ENCODE data around the gene FAM107B.

FAM107B gene

GRCh38 chr10:14474656-14475055 is 300.0 kb downstream of the FAM107B start:
- no peaks in the 10 kb centered on the region for H3K36me3 ChIP-seq (ENCODE audit: control insufficient read depth in 2 of 2, insufficient read depth in 1 of 2, low read length in 2 of 2)
- H3K4me3 ChIP-seq (ENCODE audit: low read depth, low read length) = no peak overlapping the region
- H3K4me1 ChIP-seq (ENCODE audit: control insufficient read depth, insufficient read depth, low read length) = no peaks in the 10 kb centered on the region
- CTCF ChIA-PET = no interaction called here
- POLR2A ChIA-PET = no interaction called here
- H3K9me3 ChIP-seq (ENCODE audit: control insufficient read depth, insufficient read depth, low read depth, low read length) = no peaks in the 10 kb centered on the region
- H3K27ac ChIP-seq (ENCODE audit: extremely low read depth, low read depth, low read length) = no peak overlapping the region
- TF ChIP-seq ZNF324 (tag by site-specific recombination; IDR thresholded peaks at IDR 0.05) = no peak
- TF ChIP-seq MZF1 (tag by site-specific recombination; IDR thresholded peaks at IDR 0.05; ENCODE audit: borderline replicate concordance) = no peak
- no peak for TF ChIP-seq ZNF223 (tag by site-specific recombination; IDR thresholded peaks at IDR 0.05)
- TF ChIP-seq ZXDB (tag by site-specific recombination; IDR thresholded peaks at IDR 0.05) = no peak
- TF ChIP-seq ZNF10 (tag by site-specific recombination; IDR thresholded peaks at IDR 0.05) = no peak
- TF ChIP-seq ZNF555 (tag by site-specific recombination; conservative IDR thresholded peaks at IDR 0.05) = no peak
- TF ChIP-seq KLF10 (tag by site-specific recombination; IDR thresholded peaks at IDR 0.05) = no peak
- no peak for TF ChIP-seq ZNF426 (tag by site-specific recombination; IDR thresholded peaks at IDR 0.05)
- TF ChIP-seq GLIS1 (tag by site-specific recombination; IDR thresholded peaks at IDR 0.05) = no peak
- TF ChIP-seq ZNF501 (tag by site-specific recombination; IDR thresholded peaks at IDR 0.05) = no peak
- no peak for TF ChIP-seq ZIC2 (tag by site-specific recombination; IDR thresholded peaks at IDR 0.05)
- no peak for TF ChIP-seq ZBTB1 (tag by site-specific recombination; IDR thresholded peaks at IDR 0.05)
- TF ChIP-seq ZNF214 (tag by site-specific recombination; IDR thresholded peaks at IDR 0.05; ENCODE audit: borderline replicate concordance) = no peak
- no peak for TF ChIP-seq ZNF658 (tag by site-specific recombination; IDR thresholded peaks at IDR 0.05)

- CTCF ChIA-PET = interaction anchor here (0.6 kb wide), 1 partner anchor 624 kb away, joined by 3 read pairs; no protein-coding TSS in a partner anchor
- no peaks in the 10 kb centered on the region for H3K4me1 ChIP-seq (ENCODE audit: control insufficient read depth, insufficient read depth, low read length)
- no peaks in the 10 kb centered on the region for H3K36me3 ChIP-seq (ENCODE audit: control insufficient read depth in 2 of 2, insufficient read depth in 1 of 2, low read length in 2 of 2)
- TF ChIP-seq FEZF1 (tag by site-specific recombination; IDR thresholded peaks at IDR 0.05) (no peak), ZNF18 (tag by site-specific recombination; IDR thresholded peaks at IDR 0.05) (no peak), ZNF561 (tag by site-specific recombination; IDR thresholded peaks at IDR 0.05; ENCODE audit: borderline replicate concordance) (no peak), ZNF660 (tag by site-specific recombination; IDR thresholded peaks at IDR 0.05) (no peak)
- TF ChIP-seq, protein P1, sequence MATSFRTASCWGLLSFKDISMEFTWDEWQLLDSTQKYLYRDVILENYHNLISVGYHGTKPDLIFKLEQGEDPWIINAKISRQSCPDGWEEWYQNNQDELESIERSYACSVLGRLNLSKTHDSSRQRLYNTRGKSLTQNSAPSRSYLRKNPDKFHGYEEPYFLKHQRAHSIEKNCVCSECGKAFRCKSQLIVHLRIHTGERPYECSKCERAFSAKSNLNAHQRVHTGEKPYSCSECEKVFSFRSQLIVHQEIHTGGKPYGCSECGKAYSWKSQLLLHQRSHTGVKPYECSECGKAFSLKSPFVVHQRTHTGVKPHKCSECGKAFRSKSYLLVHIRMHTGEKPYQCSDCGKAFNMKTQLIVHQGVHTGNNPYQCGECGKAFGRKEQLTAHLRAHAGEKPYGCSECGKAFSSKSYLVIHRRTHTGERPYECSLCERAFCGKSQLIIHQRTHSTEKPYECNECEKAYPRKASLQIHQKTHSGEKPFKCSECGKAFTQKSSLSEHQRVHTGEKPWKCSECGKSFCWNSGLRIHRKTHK (tag by site-specific recombination; IDR thresholded peaks at IDR 0.05) = no peak
- no peaks in the 10 kb centered on the region for H3K9me3 ChIP-seq (ENCODE audit: control insufficient read depth, insufficient read depth, low read depth, low read length)
- H3K27ac ChIP-seq (ENCODE audit: extremely low read depth, low read depth, low read length) = no peak overlapping the region
- POLR2A ChIA-PET = no interaction called here
- no peak overlapping the region for H3K4me3 ChIP-seq (ENCODE audit: low read depth, low read length)
Measured at GRCh38 chr10:14470920-14471319, 303.8 kb downstream of the FAM107B start.

- CTCF ChIA-PET = no interaction called here
- TF ChIP-seq WT1 (tag by site-specific recombination; IDR thresholded peaks at IDR 0.05) (no peak), GLIS2 (tag by site-specific recombination; IDR thresholded peaks at IDR 0.05) (no peak), ZNF221 (tag by site-specific recombination; IDR thresholded peaks at IDR 0.05; ENCODE audit: borderline replicate concordance) (no peak), ZNF341 (tag by site-specific recombination; IDR thresholded peaks at IDR 0.05; ENCODE audit: low read depth) (no peak), SCRT2 (tag by site-specific recombination; IDR thresholded peaks at IDR 0.05) (no peak), ZNF514 (tag by site-specific recombination; IDR thresholded peaks at IDR 0.05) (no peak), KLF7 (tag by site-specific recombination; IDR thresholded peaks at IDR 0.05; ENCODE audit: borderline replicate concordance) (no peak), KLF9 (tag by site-specific recombination; IDR thresholded peaks at IDR 0.05; ENCODE audit: low read depth) (no peak), PATZ1 (tag by site-specific recombination; IDR thresholded peaks at IDR 0.05) (no peak)
- TF ChIP-seq, protein P2, sequence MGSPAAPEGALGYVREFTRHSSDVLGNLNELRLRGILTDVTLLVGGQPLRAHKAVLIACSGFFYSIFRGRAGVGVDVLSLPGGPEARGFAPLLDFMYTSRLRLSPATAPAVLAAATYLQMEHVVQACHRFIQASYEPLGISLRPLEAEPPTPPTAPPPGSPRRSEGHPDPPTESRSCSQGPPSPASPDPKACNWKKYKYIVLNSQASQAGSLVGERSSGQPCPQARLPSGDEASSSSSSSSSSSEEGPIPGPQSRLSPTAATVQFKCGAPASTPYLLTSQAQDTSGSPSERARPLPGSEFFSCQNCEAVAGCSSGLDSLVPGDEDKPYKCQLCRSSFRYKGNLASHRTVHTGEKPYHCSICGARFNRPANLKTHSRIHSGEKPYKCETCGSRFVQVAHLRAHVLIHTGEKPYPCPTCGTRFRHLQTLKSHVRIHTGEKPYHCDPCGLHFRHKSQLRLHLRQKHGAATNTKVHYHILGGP (tag by site-specific recombination; IDR thresholded peaks at IDR 0.05) = no peak
- Histone ChIP-seq H3K9me3 (ENCODE audit: control insufficient read depth, insufficient read depth, low read depth, low read length) (no peaks in the 10 kb centered on the region), H3K27ac (ENCODE audit: extremely low read depth, low read depth, low read length) (no peak overlapping the region), H3K36me3 (ENCODE audit: control insufficient read depth in 2 of 2, insufficient read depth in 1 of 2, low read length in 2 of 2) (no peaks in the 10 kb centered on the region), H3K4me3 (ENCODE audit: low read depth, low read length) (no peak overlapping the region), H3K4me1 (ENCODE audit: control insufficient read depth, insufficient read depth, low read length) (no peaks in the 10 kb centered on the region)
- POLR2A ChIA-PET = no interaction called here
Measured at GRCh38 chr10:14468726-14469125, 306.0 kb downstream of the FAM107B start.

All from HEK293 (cell line).